Measurements from ENCODE around the gene SMCO3. TPM values are rescaled to one million over a fixed set of nuclear protein-coding genes. Genes with fewer than 3 reads are reported as not detected.

SMCO3 gene
- total and polyA plus RNA-seq, 2 of the 13 experiments (the other 11 are each of a cell fraction or from before 2014, with no cell fraction given), result 0.29 to 0.42 TPM

- no peak for TF ChIP-seq AHDC1 (CRISPR knock-in tag; IDR thresholded peaks at IDR 0.05; ENCODE audit: borderline replicate concordance)
- no peak for TF ChIP-seq FOXP1 (IDR thresholded peaks at IDR 0.05)
- TF ChIP-seq FOXP1 (CRISPR knock-in tag; IDR thresholded peaks at IDR 0.05), result no peak; the same call in 1 of the 2 replicates
- TF ChIP-seq ZNF318 (CRISPR knock-in tag; IDR thresholded peaks at IDR 0.05), result no peak
- peak; percentile 42 for TF ChIP-seq MXD4 (CRISPR knock-in tag; IDR thresholded peaks at IDR 0.05)
- TF ChIP-seq ZNF143 (CRISPR knock-in tag; IDR thresholded peaks at IDR 0.05), result no peak
- TF ChIP-seq ATF5 (CRISPR knock-in tag; IDR thresholded peaks at IDR 0.05; ENCODE audit: low read depth), result no peak
- peak; percentile 59; the same call in 1 of the 2 replicates for TF ChIP-seq THAP9 (CRISPR knock-in tag; IDR thresholded peaks at IDR 0.05; ENCODE audit: borderline replicate concordance)
- no peak for TF ChIP-seq ZNF883 (CRISPR knock-in tag; IDR thresholded peaks at IDR 0.05; ENCODE audit: not compliant biosample characterization)
These were observed 44.0 kb downstream of the SMCO3 start (continued) for GRCh38 chr12:14769969-14770495.
